Mammary epithelial cell (primary cell): Measurements from ENCODE around the gene WNT10A.

ENCODE experiments used
- EZH2 ChIP-seq: IDR thresholded peaks from 2 replicates; pipeline ENCODE4 v1.6.1; 2012; ENCODE audit warnings: low read length, inconsistent platforms, borderline replicate concordance
- TF ChIP-seq, protein P1 (sequence below), 2 donors: IDR thresholded peaks in 1 of 2; conservative IDR thresholded peaks in 1 of 2; 2 replicates each; pipeline ENCODE4 v1.5.1; 2011 to 2012; ENCODE audit warnings: inconsistent platforms in 2 of 2, low read length in 2 of 2, mild to moderate bottlenecking in 2 of 2, control low read depth in 1 of 2, low read depth in 1 of 2; ENCODE audit not compliant: insufficient read depth in 1 of 2; ENCODE audit errors: extremely low read depth in 1 of 2

DNA sequence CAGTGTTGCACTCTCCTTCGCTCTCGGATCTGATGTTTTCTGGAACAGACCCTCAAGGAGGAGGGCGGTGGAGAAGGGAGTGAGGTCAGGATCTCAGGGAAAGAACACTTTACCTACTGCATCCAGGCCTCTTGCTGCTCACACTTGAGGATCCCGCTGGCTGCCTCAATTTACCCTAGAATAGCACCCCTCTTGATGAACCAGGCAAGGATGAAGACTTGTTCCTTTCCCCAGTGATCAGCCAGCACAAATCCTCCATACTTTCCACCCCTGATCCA lies 14.2 kb downstream of the WNT10A start:
- TF ChIP-seq, protein P1, sequence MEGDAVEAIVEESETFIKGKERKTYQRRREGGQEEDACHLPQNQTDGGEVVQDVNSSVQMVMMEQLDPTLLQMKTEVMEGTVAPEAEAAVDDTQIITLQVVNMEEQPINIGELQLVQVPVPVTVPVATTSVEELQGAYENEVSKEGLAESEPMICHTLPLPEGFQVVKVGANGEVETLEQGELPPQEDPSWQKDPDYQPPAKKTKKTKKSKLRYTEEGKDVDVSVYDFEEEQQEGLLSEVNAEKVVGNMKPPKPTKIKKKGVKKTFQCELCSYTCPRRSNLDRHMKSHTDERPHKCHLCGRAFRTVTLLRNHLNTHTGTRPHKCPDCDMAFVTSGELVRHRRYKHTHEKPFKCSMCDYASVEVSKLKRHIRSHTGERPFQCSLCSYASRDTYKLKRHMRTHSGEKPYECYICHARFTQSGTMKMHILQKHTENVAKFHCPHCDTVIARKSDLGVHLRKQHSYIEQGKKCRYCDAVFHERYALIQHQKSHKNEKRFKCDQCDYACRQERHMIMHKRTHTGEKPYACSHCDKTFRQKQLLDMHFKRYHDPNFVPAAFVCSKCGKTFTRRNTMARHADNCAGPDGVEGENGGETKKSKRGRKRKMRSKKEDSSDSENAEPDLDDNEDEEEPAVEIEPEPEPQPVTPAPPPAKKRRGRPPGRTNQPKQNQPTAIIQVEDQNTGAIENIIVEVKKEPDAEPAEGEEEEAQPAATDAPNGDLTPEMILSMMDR (conservative IDR thresholded peaks at IDR 0.05 in 1 of 2, IDR thresholded peaks at IDR 0.05 in 1 of 2; ENCODE audit: extremely low read depth in 1 of 2, insufficient read depth in 1 of 2, low read depth in 1 of 2, low read length in 2 of 2), result no peak
- no peak for TF ChIP-seq EZH2
